SU-DHL-6 (cell line): ENCODE results near the gene POPDC2.

Source experiments
- H2AFZ ChIP-seq: fragments of 200-600 bp; sonication (generic); 2 replicates; pipeline ENCODE4 v1.6.1; 2014; ENCODE audit warnings: low read depth, mild to moderate bottlenecking, moderate library complexity, mixed read lengths, antibody characterized with exemption, low read length; ENCODE audit not compliant: severe bottlenecking
- H3F3A ChIP-seq: fragments of 200-600 bp; shearing (Covaris generic); 2 replicates; pipeline ENCODE4 v1.6.0; 2016; ENCODE audit warnings: antibody characterized with exemption, mild to moderate bottlenecking; ENCODE audit not compliant: insufficient read depth
- H3K27ac ChIP-seq: fragments of 200-600 bp; sonication (generic); 2 replicates; pipeline ENCODE4 v1.5.1; 2016; ENCODE audit warnings: low read depth, mild to moderate bottlenecking, low read length, moderate library complexity, mixed read lengths
- H3K27me3 ChIP-seq: fragments of 200-600 bp; sonication (generic), shearing (Covaris generic); 2 replicates; pipeline ENCODE4 v1.6.0; 2014; ENCODE audit warnings: mild to moderate bottlenecking, low read length
- H3K36me3 ChIP-seq: fragments of 200-600 bp; sonication (generic); 2 replicates; pipeline ENCODE4 v1.6.1; 2014; ENCODE audit warnings: mild to moderate bottlenecking, low read length, mixed read lengths
- H3K4me2 ChIP-seq: fragments of 300-600, 200-600 bp; shearing (Covaris generic), sonication (generic); 2 replicates; pipeline ENCODE4 v1.6.0; 2014; ENCODE audit warnings: low read length, low read depth, mild to moderate bottlenecking; ENCODE audit not compliant: poor library complexity, severe bottlenecking
- H3K4me3 ChIP-seq: fragments of 200-600 bp; sonication (generic); 2 replicates; pipeline ENCODE4 v1.5.1; 2014; ENCODE audit warnings: antibody characterized with exemption, low read length, mild to moderate bottlenecking, mixed read lengths; ENCODE audit not compliant: insufficient read depth, poor library complexity, severe bottlenecking
- H3K79me2 ChIP-seq: fragments of 200-600 bp; sonication (generic); 2 replicates; pipeline ENCODE4 v1.6.1; 2014; ENCODE audit warnings: mild to moderate bottlenecking, low read length, moderate library complexity; ENCODE audit not compliant: insufficient read depth
- H3K9ac ChIP-seq: fragments of 200-600 bp; sonication (generic); 2 replicates; pipeline ENCODE4 v1.7.0; 2014; ENCODE audit warnings: mild to moderate bottlenecking, low read length
- H3K9me2 ChIP-seq: fragments of 200-600 bp; sonication (generic); replicated peaks from 2 replicates; pipeline ENCODE4 v1.6.1; 2014; ENCODE audit warnings: low read length; ENCODE audit not compliant: insufficient read depth
- H3K9me3 ChIP-seq: fragments of 200-600 bp; sonication (generic); 2 replicates; pipeline ENCODE4 v1.6.1; 2014; ENCODE audit warnings: low read length, mixed read lengths; ENCODE audit not compliant: insufficient read depth
- H4K20me1 ChIP-seq: fragments of 200-600 bp; sonication (generic); 2 replicates; pipeline ENCODE4 v1.6.1; 2014; ENCODE audit warnings: low read depth, mild to moderate bottlenecking, antibody characterized with exemption, low read length, moderate library complexity, mixed read lengths
- EZH2phosphoT487 ChIP-seq: fragments of 200-600 bp; sonication (generic), shearing (Covaris generic); conservative IDR thresholded peaks from 2 replicates; pipeline ENCODE4 v1.6.1; 2018; ENCODE audit warnings: mild to moderate bottlenecking, antibody characterized with exemption, low read length, moderate library complexity, mixed read lengths
- TF ChIP-seq, protein P1 (sequence below): fragments of 200-600 bp; sonication (generic); IDR thresholded peaks from one replicate; pipeline ENCODE4 v1.5.1; 2017; ENCODE audit warnings: antibody characterized with exemption, mild to moderate bottlenecking, low read length, moderate library complexity; ENCODE audit not compliant: insufficient read depth, poor library complexity, severe bottlenecking

The POPDC2 gene

DNA sequence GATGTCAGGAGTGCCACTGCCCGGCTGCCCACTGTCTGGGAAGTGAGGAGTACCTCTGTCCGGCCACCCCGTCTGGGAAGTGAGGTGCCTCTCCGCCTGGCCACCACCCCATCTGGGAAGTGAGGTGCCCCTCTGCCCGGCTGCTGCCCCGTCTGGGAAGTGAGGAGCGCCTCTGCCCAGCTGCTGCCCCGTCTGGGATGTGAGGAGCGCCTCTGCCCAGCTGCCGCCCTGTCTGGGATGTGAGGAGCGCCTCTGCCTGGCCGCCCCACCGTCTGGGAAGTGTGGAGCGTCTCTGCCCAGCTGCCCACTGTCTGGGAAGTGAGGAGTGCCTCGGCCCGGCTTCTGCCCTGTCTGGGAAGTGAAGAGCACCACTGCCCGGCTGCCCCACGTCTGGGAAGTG, 13.5 kb upstream of the POPDC2 start:
- Histone ChIP-seq H3K36me3 (peaks cover 55% of the 10 kb centered on the region), H3K4me2 (no peak overlapping the region)

DNA sequence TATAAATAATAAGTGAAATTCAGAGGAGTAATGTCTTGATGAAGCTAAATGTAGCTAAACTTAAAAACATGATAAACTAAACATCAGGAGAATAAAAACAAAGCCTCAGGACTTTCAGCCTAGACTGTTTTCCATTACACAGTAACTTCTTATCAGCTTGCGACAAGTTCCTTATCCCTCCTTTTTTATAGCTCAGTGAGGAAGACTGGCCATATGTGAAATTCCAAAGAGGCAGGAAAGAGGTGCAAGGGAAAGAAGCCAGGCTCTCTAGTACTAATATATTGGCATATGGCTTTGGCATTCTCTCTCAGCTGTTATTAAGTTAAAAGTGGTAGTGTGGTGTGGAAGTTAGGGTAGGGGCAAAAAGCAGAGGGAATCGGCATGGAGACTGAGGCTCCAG, 12.4 kb upstream of the POPDC2 start:
- H3K27me3 ChIP-seq, result no peaks in the 10 kb centered on the region
- H3K4me2 ChIP-seq, result no peak overlapping the region
- no peaks in the 10 kb centered on the region for H3K9me3 ChIP-seq
- no peaks in the 10 kb centered on the region for H4K20me1 ChIP-seq
- peaks cover 4% of the 10 kb centered on the region; the same call in 1 of the 2 replicates for H3F3A ChIP-seq
- no peak for TF ChIP-seq EZH2phosphoT487
- no peak overlapping the region for H3K9ac ChIP-seq
- H3K9me2 ChIP-seq, result no peaks in the 10 kb centered on the region
- no peak overlapping the region for H2AFZ ChIP-seq
- peaks cover 42% of the 10 kb centered on the region for H3K79me2 ChIP-seq
- peaks cover 66% of the 10 kb centered on the region for H3K36me3 ChIP-seq
- H3K27ac ChIP-seq, result no peak overlapping the region
- H3K4me3 ChIP-seq, result no peak overlapping the region

More for the DNA sequence above, 13.5 kb upstream of the POPDC2 start:
- Histone ChIP-seq H3K27me3 (no peaks in the 10 kb centered on the region), H3K27ac (no peak overlapping the region), H3F3A (peaks cover 7% of the 10 kb centered on the region; the same call in 1 of the 2 replicates), H3K9ac (no peak overlapping the region), H3K9me2 (no peaks in the 10 kb centered on the region), H3K4me3 (no peak overlapping the region), H3K9me3 (no peaks in the 10 kb centered on the region), H4K20me1 (no peaks in the 10 kb centered on the region), H3K79me2 (peaks cover 42% of the 10 kb centered on the region), H2AFZ (no peak overlapping the region)
- TF ChIP-seq, protein P1, sequence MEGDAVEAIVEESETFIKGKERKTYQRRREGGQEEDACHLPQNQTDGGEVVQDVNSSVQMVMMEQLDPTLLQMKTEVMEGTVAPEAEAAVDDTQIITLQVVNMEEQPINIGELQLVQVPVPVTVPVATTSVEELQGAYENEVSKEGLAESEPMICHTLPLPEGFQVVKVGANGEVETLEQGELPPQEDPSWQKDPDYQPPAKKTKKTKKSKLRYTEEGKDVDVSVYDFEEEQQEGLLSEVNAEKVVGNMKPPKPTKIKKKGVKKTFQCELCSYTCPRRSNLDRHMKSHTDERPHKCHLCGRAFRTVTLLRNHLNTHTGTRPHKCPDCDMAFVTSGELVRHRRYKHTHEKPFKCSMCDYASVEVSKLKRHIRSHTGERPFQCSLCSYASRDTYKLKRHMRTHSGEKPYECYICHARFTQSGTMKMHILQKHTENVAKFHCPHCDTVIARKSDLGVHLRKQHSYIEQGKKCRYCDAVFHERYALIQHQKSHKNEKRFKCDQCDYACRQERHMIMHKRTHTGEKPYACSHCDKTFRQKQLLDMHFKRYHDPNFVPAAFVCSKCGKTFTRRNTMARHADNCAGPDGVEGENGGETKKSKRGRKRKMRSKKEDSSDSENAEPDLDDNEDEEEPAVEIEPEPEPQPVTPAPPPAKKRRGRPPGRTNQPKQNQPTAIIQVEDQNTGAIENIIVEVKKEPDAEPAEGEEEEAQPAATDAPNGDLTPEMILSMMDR, result no peak
- no peak for TF ChIP-seq EZH2phosphoT487

DNA sequence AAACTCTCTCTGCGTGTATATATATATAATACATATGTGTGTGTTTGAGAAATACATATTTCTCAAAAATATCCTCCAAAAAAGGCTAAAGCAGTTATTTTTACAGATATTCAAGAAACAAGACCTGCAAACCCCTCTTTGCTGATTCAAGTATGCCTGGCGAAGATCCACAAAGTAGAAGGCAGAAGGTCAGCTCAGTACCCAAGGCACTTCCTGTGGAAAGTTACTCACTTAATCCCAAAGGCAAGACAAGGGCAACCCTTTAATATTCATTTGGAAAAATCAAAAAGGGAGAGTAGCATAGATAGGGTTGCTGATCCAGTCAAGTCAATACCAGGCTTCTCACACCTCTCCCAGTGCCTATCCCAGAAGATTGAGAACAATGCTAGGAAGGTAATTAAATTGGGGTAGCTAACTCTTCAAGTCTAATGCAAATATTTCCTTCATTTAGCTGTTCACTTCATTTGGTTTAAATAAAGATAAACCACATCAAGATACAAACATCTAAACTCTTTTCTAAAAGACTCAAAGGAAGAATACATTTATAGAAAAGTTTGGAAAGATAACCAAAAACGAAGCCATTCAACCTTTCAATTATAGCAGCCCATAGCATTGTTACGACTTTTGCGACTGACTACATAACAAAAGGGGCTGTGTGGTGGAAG, 9.6 kb upstream of the POPDC2 start:
- no peaks in the 10 kb centered on the region for H3K27me3 ChIP-seq
- H3K9me2 ChIP-seq, result no peaks in the 10 kb centered on the region
- no peak overlapping the region for H3K4me3 ChIP-seq
- H3K9me3 ChIP-seq, result no peaks in the 10 kb centered on the region
- H3F3A ChIP-seq, result peaks cover 4% of the 10 kb centered on the region; the same call in 1 of the 2 replicates
- H3K79me2 ChIP-seq, result peaks cover 24% of the 10 kb centered on the region
- no peak overlapping the region for H2AFZ ChIP-seq
- no peak overlapping the region for H3K4me2 ChIP-seq
- no peaks in the 10 kb centered on the region for H4K20me1 ChIP-seq
- no peak overlapping the region for H3K9ac ChIP-seq
- no peak overlapping the region for H3K27ac ChIP-seq
- peaks cover 62% of the 10 kb centered on the region for H3K36me3 ChIP-seq
- TF ChIP-seq, protein P1, result no peak
- no peak for TF ChIP-seq EZH2phosphoT487

DNA sequence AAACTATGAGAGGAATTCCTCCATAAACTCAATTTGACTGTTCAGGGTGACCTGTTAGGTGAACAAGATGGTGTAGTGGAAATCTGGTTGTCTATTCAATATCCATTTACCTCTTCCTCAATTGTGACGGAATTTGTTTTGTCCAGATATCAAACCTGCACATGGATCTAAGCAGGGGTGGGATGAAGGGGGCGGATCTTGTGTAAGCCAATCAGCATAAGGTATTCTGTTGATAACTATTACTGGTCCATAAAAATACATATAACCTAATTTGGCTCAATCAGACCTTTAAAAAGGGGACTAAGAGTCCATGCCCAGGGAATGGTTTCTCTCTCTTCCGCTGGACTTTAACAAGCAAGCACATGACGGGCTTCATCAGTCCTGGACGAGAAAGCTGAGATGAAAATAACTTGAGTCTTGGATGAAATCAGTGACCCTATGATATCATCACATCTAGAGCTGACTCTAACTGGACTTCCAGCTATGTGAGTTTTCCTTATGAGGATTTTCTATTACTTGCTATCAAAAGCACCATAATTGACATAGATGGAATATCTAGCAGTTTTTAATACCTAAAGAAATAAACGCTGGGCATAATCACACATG, 5.7 kb upstream of the POPDC2 start:
- H3K27ac ChIP-seq, result no peak overlapping the region
- no peak overlapping the region for H3K4me2 ChIP-seq
- peaks cover 4% of the 10 kb centered on the region; the same call in 1 of the 2 replicates for H3F3A ChIP-seq
- H3K4me3 ChIP-seq, result no peak overlapping the region
- no peak overlapping the region for H2AFZ ChIP-seq
- H3K27me3 ChIP-seq, result no peaks in the 10 kb centered on the region
- TF ChIP-seq, protein P1, result no peak
- no peak for TF ChIP-seq EZH2phosphoT487
- no peaks in the 10 kb centered on the region for H3K9me3 ChIP-seq
- H3K9ac ChIP-seq, result no peak overlapping the region
- H3K36me3 ChIP-seq, result peaks cover 33% of the 10 kb centered on the region
- 0 out of 2 replicates have a peak, but pooled peaks cover 3% of the 10 kb centered on the region for H3K79me2 ChIP-seq
- H3K9me2 ChIP-seq, result no peaks in the 10 kb centered on the region
- no peaks in the 10 kb centered on the region for H4K20me1 ChIP-seq
